ENCODE data around the gene ODAM.

- TF ChIP-seq EZH2 (IDR thresholded peaks at IDR 0.05; ENCODE audit: insufficient read depth, poor library complexity, severe bottlenecking), result no peak
- TF ChIP-seq EZH2phosphoT487 (IDR thresholded peaks at IDR 0.05; ENCODE audit: insufficient read depth, low read depth), result no peak
These were observed 30.3 kb downstream of the ODAM start, which contains the start of gene FDCSP for GRCh38 chr4:70225824-70226223.

Measured in GM23248 (cell line).